Left lung (tissue), 10 donors: ENCODE data around the gene PPP1R37. TPM values are rescaled to one million over a fixed set of nuclear protein-coding genes. Genes with fewer than 3 reads are reported as not detected.

Experiments
- ATAC-seq: fragments of 200-7000 bp; cut with Tn5 transposase; one replicate; pipeline ENCODE4 v1.9.1; 2020; ENCODE audit warnings: moderate library complexity
- DNase-seq, 4 donors: peaks; one replicate each; pipeline ENCODE4 v3.0.0-alpha.2; 2013 to 2020
- H3K27ac ChIP-seq, 2 donors: fragments of 200-600 bp; sonication (generic) in 1 of 2; one replicate each; pipeline versions ENCODE4 v1.5.0 to v1.8.0; 2020 to 2021
- H3K27me3 ChIP-seq, 2 donors: fragments of 200-600 bp; sonication (generic) in 1 of 2; one replicate each; pipeline versions ENCODE4 v1.5.0 to v1.8.0; 2020 to 2021
- H3K36me3 ChIP-seq, 2 donors: fragments of 200-600 bp; sonication (generic) in 1 of 2; one replicate each; pipeline versions ENCODE4 v1.5.0 to v1.8.0; 2020 to 2021
- H3K4me1 ChIP-seq, 2 donors: fragments of 200-600 bp; one replicate each; pipeline ENCODE4 v1.8.0; 2021
- H3K4me3 ChIP-seq, 2 donors: fragments of 200-600 bp; sonication (generic) in 1 of 2; one replicate each; pipeline versions ENCODE4 v1.5.0 to v1.8.0; 2020 to 2021; ENCODE audit warnings: mild to moderate bottlenecking in 1 of 2
- H3K9me3 ChIP-seq, 2 donors: fragments of 200-600 bp; sonication (generic) in 1 of 2; one replicate each; pipeline versions ENCODE4 v1.5.0 to v1.8.0; 2020 to 2021
- CTCF ChIP-seq, 2 donors: fragments of 200-600 bp; sonication (generic) in 1 of 2; IDR thresholded peaks; one replicate each; pipeline versions ENCODE4 v1.5.0 to v1.8.0; 2021; ENCODE audit warnings: antibody characterized with exemption in 2 of 2
- intact Hi-C, 2 donors: fragments of 100-400 bp; cut with DNase I; formaldehyde crosslinking; loops; one replicate each; pipeline versions ENCODE4 v1.11.2 to v1.14.2; 2022
- polyA plus RNA-seq, 6 donors: library from polyadenylated mRNA; unstranded; fragments of 120-200 nt; gene quantifications; one replicate each; pipeline ENCODE4 v1.2.1, GENCODE V29; 2013; ENCODE audit not compliant: insufficient read length in 6 of 6
- total RNA-seq, 2 donors: library from RNA; stranded (reverse); fragmentation: NEBNext Ultra II Directional; extraction: Animal tissue kit (Norgen Biotek cat#: 25700); gene quantifications; one replicate each; pipeline ENCODE4 v1.2.1, GENCODE V29; 2021
- donor health status: DM: no; HTN: yes; CAD: no.
- donor health status: DM: no; HTN: no; CAD: no.

Gene PPP1R37
- total and polyA plus RNA-seq, 8 donors = 17.3 to 29.8 (median 26.0) TPM

DNA sequence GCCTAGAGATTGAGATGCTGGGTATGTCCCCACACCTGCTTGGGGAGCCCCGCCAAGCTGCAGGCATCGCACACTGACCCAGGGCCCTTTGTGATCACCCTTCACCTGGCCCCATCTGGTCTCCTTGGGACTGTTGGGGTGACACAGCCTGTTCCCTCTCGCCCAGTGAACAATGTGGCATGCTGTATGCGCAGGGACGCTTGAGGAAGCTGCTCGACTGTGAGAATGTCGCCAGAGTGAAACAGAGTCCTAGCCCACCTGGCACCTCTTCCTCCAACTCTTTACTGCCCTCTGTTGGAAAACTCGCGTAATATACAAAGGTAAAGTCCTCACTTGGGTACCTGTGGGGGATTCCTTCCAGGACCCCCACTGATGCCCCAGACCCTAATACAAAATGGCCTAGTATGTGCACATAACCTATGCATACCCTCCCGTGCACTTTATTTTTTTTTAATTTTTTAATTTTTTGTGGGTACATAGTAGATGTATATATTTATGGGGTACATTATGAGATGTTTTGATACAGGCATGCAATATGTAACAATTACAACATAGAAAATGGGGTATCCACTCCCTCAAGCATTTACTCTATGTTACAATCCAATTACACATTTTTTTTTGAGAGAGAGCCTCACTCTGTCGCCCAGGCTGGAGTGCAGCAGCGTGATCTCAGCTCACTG lies 94.6 kb downstream of the PPP1R37 start:
- Histone ChIP-seq H3K27me3 (no peaks in the 10 kb centered on the region), H3K36me3 (no peaks in the 10 kb centered on the region), H3K4me3 (no peak overlapping the region), H3K4me1 (peaks cover 0 to 23% of the 10 kb centered on the region in 2 donors), H3K27ac (no peak overlapping the region), H3K9me3 (no peaks in the 10 kb centered on the region)
- peak in 1 of 4 donors; percentile 25 for DNase-seq
- peak; percentile 39 to 41 for TF ChIP-seq CTCF (IDR thresholded peaks at IDR 0.05)
- ATAC-seq = peak; percentile 74
- intact Hi-C loops = no loop called here

- Histone ChIP-seq H3K27me3 (no peaks in the 10 kb centered on the region), H3K4me1 (peaks cover 0 to 4% of the 10 kb centered on the region in 2 donors), H3K27ac (no peak overlapping the region), H3K9me3 (no peaks in the 10 kb centered on the region), H3K4me3 (no peak overlapping the region), H3K36me3 (no peaks in the 10 kb centered on the region)
- no peak for TF ChIP-seq CTCF (IDR thresholded peaks at IDR 0.05)
- no peak for DNase-seq
- ATAC-seq = no peak
- intact Hi-C loops = loop anchor here in 1 of 2 donors (10.0 kb wide), 1 partner anchor 165 kb away; no protein-coding TSS in a partner anchor
Measured at GRCh38 chr19:45189971-45190370, 97.0 kb downstream of the PPP1R37 start.

GRCh38 chr19:45191375-45191774 lies 98.4 kb downstream of the PPP1R37 start:
- Histone ChIP-seq H3K27ac (no peak overlapping the region), H3K4me1 (no peaks in the 10 kb centered on the region), H3K9me3 (no peaks in the 10 kb centered on the region), H3K36me3 (no peaks in the 10 kb centered on the region), H3K4me3 (no peak overlapping the region), H3K27me3 (no peaks in the 10 kb centered on the region)
- DNase-seq (no peak), ATAC-seq (no peak)
- intact Hi-C loops = loop anchor here in 1 of 2 donors (10.0 kb wide), 1 partner anchor 163 kb away; no protein-coding TSS in a partner anchor
- no peak for TF ChIP-seq CTCF (IDR thresholded peaks at IDR 0.05)

DNA sequence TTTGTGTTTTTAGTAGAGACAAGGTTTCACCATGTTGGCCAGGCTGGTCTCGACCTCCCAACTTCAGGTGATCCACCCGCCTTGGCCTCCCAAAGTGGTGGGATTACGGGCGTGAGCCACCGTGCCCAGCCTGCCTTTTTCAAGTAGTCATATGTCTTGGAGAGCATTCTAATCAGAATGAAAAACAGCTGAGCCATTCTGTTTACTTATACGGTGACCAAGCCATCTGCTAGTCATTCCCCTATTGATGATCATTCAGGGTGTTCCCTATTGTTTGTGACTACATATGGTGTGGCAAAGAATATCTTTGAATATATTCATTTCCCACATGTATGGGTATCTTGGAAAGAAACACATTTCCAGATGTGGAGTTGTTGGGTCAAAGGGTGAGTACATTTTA lies 102.8 kb downstream of the PPP1R37 start:
- Histone ChIP-seq H3K4me3 (no peak overlapping the region), H3K36me3 (no peaks in the 10 kb centered on the region), H3K27ac (no peak overlapping the region), H3K27me3 (no peaks in the 10 kb centered on the region), H3K4me1 (no peaks in the 10 kb centered on the region), H3K9me3 (no peaks in the 10 kb centered on the region)
- DNase-seq (no peak), ATAC-seq (no peak)
- intact Hi-C loops = loop anchor here in 1 of 2 donors (10.0 kb wide), 1 partner anchor 159 kb away; no protein-coding TSS in a partner anchor
- no peak for TF ChIP-seq CTCF (IDR thresholded peaks at IDR 0.05)

Other genes starting within 250 kb of the PPP1R37 start
- 100 to 1,000 TPM in 1 of 2 donors, 10 to 100 TPM in 1; 86.7 to 145 TPM for gene NECTIN2, start 246.9 kb upstream of the PPP1R37 start, total RNA-seq
- gene NECTIN2, start 246.9 kb upstream of the PPP1R37 start, polyA plus RNA-seq = 10 to 100 TPM; 66.9 to 92.1 (median 77.6) TPM
- gene TOMM40, start 201.9 kb upstream of the PPP1R37 start, total RNA-seq = 10 to 100 TPM; 42.0 to 79.9 TPM
- 10 to 100 TPM; 28.8 to 48.2 (median 37.3) TPM for gene TOMM40, start 201.9 kb upstream of the PPP1R37 start, polyA plus RNA-seq
- gene APOE, start 187.4 kb upstream of the PPP1R37 start, total RNA-seq = 100 to 1,000 TPM; 196 to 757 TPM
- gene APOE, start 187.4 kb upstream of the PPP1R37 start, polyA plus RNA-seq = 10 to 100 TPM; 22.6 to 45.1 (median 32.6) TPM
- gene APOC1, start 178.6 kb upstream of the PPP1R37 start, total RNA-seq = 100 to 1,000 TPM; 248 to 569 TPM
- 10 to 100 TPM in 4 of 6 donors, 1 to 10 TPM in 2; 9.2 to 14.0 (median 11.3) TPM for gene APOC1, start 178.6 kb upstream of the PPP1R37 start, polyA plus RNA-seq
- not detected for gene APOC4, start 150.9 kb upstream of the PPP1R37 start, total RNA-seq
- not detected for gene APOC4, start 150.9 kb upstream of the PPP1R37 start, polyA plus RNA-seq
- gene APOC2, start 147.1 kb upstream of the PPP1R37 start, total RNA-seq = 10 to 100 TPM; 20.2 to 27.6 TPM
- gene APOC2, start 147.1 kb upstream of the PPP1R37 start, polyA plus RNA-seq = 1 to 10 TPM in 1 of 6 donors, under 1 TPM in 3, not detected in 2; 0.24 to 1.2 (median 0.41) TPM
- gene CLPTM1, start 137.8 kb upstream of the PPP1R37 start, total RNA-seq = 100 to 1,000 TPM; 113 to 118 TPM
- 10 to 100 TPM; 67.1 to 84.0 (median 69.7) TPM for gene CLPTM1, start 137.8 kb upstream of the PPP1R37 start, polyA plus RNA-seq
- 10 to 100 TPM; 13.2 to 18.7 TPM for gene RELB, start 91.7 kb upstream of the PPP1R37 start, total RNA-seq
- 1 to 10 TPM; 3.7 to 6.0 (median 5.2) TPM for gene RELB, start 91.7 kb upstream of the PPP1R37 start, polyA plus RNA-seq
- 10 to 100 TPM; 62.9 to 77.5 TPM for gene CLASRP, start 54.1 kb upstream of the PPP1R37 start, total RNA-seq
- gene CLASRP, start 54.1 kb upstream of the PPP1R37 start, polyA plus RNA-seq = 10 to 100 TPM; 74.7 to 95.3 (median 85.9) TPM
- 1 to 10 TPM; 1.4 to 2.0 TPM for gene ZNF296, start 16.7 kb upstream of the PPP1R37 start, total RNA-seq
- 1 to 10 TPM in 2 of 6 donors, under 1 TPM in 4; 0.43 to 1.4 (median 0.85) TPM for gene ZNF296, start 16.7 kb upstream of the PPP1R37 start, polyA plus RNA-seq
- gene GEMIN7, start 13.9 kb upstream of the PPP1R37 start, total RNA-seq = 10 to 100 TPM; 20.9 to 24.0 TPM
- gene GEMIN7, start 13.9 kb upstream of the PPP1R37 start, polyA plus RNA-seq = 10 to 100 TPM; 18.9 to 25.4 (median 21.5) TPM
- not detected for gene NKPD1, start 67.8 kb downstream of the PPP1R37 start, total RNA-seq
- under 1 TPM; 0.08 to 0.24 (median 0.17) TPM for gene NKPD1, start 67.8 kb downstream of the PPP1R37 start, polyA plus RNA-seq
- 10 to 100 TPM; 13.0 to 13.6 TPM for gene TRAPPC6A, start 85.1 kb downstream of the PPP1R37 start, total RNA-seq
- gene TRAPPC6A, start 85.1 kb downstream of the PPP1R37 start, polyA plus RNA-seq = 10 to 100 TPM; 19.1 to 28.9 (median 24.1) TPM
- gene BLOC1S3, start 85.6 kb downstream of the PPP1R37 start, total RNA-seq = 10 to 100 TPM; 13.8 to 15.8 TPM
- gene BLOC1S3, start 85.6 kb downstream of the PPP1R37 start, polyA plus RNA-seq = 10 to 100 TPM in 1 of 6 donors, 1 to 10 TPM in 5; 7.8 to 10.5 (median 9.0) TPM
- gene EXOC3L2, start 152.2 kb downstream of the PPP1R37 start, total RNA-seq = 1 to 10 TPM; 3.2 to 3.3 TPM
- gene EXOC3L2, start 152.2 kb downstream of the PPP1R37 start, polyA plus RNA-seq = 1 to 10 TPM in 3 of 6 donors, under 1 TPM in 3; 0.85 to 2.4 (median 1.1) TPM
- 10 to 100 TPM; 24.6 to 33.7 TPM for gene MARK4, start 158.1 kb downstream of the PPP1R37 start, total RNA-seq
- gene MARK4, start 158.1 kb downstream of the PPP1R37 start, polyA plus RNA-seq = 10 to 100 TPM; 35.6 to 46.4 (median 38.9) TPM
- 1 to 10 TPM; 1.2 to 1.7 TPM for gene CKM, start 229.7 kb downstream of the PPP1R37 start, total RNA-seq
- gene CKM, start 229.7 kb downstream of the PPP1R37 start, polyA plus RNA-seq = under 1 TPM; 0.20 to 0.46 (median 0.29) TPM
- 1 to 10 TPM in 1 of 2 donors, under 1 TPM in 1; 0.73 to 1.9 TPM for gene KLC3, start 247.6 kb downstream of the PPP1R37 start, total RNA-seq
- gene KLC3, start 247.6 kb downstream of the PPP1R37 start, polyA plus RNA-seq = 1 to 10 TPM in 1 of 6 donors, under 1 TPM in 5; 0.52 to 1.3 (median 0.66) TPM